Measurements from ENCODE around the gene CYLD. TPM values are rescaled to one million over a fixed set of nuclear protein-coding genes. Genes with fewer than 3 reads are reported as not detected.

Gene CYLD
- total RNA-seq, 2 donors from 2014 or later = 28.1 to 30.2 TPM

DNA sequence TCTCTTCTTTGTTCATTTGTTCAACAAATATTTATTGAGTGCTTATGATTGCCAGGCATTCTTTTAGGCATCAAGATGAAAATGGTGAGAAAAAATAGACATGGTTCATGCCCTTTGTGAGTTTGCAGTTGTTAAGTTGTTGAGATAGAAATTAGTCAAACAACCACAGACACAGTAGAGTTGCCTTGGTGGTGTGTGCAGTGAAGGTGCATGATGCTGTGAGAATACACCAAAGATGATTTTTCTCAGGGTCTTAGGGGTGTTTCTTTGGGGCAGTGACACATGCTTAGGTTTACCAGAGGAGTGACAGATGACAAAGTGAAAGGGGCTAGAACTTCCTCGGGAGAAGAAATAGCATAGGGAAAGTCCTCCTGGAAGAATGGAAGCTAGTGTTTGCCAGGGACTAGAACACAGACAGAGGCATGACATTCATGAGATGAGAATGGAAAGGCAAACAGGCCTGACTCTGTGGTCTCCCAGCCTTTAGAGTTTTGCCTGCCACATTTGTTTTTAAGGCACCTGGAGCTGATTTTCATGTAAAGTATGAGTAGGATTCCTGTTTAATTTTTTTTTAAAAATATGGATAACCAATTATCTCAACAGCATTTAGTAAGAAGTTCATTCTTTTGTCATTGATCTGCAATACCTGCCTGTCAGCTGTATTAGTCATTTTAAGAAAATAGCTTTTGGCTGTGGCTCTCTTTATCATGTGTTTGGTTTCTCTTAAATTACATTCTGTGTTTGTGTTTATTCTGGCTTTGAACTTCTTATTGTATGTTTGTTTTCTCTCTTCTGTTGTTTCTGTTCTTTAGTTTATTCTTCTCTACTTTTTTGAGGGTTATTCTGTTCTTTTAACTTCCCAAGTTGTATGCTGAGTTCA lies 36.6 kb downstream of the CYLD start:
- TF ChIP-seq POLR2AphosphoS5 (IDR thresholded peaks at IDR 0.05) (no peak), POLR2A (IDR thresholded peaks at IDR 0.05) (no peak)
- TF ChIP-seq, protein P1, sequence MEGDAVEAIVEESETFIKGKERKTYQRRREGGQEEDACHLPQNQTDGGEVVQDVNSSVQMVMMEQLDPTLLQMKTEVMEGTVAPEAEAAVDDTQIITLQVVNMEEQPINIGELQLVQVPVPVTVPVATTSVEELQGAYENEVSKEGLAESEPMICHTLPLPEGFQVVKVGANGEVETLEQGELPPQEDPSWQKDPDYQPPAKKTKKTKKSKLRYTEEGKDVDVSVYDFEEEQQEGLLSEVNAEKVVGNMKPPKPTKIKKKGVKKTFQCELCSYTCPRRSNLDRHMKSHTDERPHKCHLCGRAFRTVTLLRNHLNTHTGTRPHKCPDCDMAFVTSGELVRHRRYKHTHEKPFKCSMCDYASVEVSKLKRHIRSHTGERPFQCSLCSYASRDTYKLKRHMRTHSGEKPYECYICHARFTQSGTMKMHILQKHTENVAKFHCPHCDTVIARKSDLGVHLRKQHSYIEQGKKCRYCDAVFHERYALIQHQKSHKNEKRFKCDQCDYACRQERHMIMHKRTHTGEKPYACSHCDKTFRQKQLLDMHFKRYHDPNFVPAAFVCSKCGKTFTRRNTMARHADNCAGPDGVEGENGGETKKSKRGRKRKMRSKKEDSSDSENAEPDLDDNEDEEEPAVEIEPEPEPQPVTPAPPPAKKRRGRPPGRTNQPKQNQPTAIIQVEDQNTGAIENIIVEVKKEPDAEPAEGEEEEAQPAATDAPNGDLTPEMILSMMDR (IDR thresholded peaks at IDR 0.05) = no peak
- no peak overlapping the region for H3K27ac ChIP-seq
- H3K4me3 ChIP-seq = no peak overlapping the region
- WGBS = 31% methylated on average over 1 of the region's 1 CpG
- no peaks in the 10 kb centered on the region for H3K27me3 ChIP-seq (replicated peaks; ENCODE audit: insufficient read depth)
- H3K9me3 ChIP-seq = no peaks in the 10 kb centered on the region
- no peaks in the 10 kb centered on the region for H3K36me3 ChIP-seq
- no peaks in the 10 kb centered on the region for H3K4me1 ChIP-seq (replicated peaks)
- intact Hi-C loops (cut with DNase I) = no loop called here
- DNase-seq (ENCODE audit: low spot score) = no peak

DNA sequence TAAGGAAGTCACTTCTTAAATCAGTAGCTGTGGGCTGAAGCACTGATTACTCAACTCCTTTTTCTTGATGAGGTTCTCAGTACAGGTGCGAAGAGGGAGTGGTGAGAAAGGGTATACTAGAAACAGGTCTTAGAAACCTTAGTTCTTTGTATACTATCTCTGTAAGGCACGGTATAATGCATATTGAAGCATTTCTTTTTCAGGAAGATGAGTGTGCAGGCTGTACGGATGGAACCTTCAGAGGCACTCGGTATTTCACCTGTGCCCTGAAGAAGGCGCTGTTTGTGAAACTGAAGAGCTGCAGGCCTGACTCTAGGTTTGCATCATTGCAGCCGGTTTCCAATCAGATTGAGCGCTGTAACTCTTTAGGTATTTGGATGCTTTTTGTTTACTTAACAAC lies 39.2 kb downstream of the CYLD start:
- no peaks in the 10 kb centered on the region for H3K4me1 ChIP-seq (replicated peaks)
- H3K36me3 ChIP-seq = no peaks in the 10 kb centered on the region
- no peak for TF ChIP-seq POLR2AphosphoS5 (IDR thresholded peaks at IDR 0.05)
- TF ChIP-seq POLR2A (IDR thresholded peaks at IDR 0.05) = no peak
- TF ChIP-seq, protein P1 (IDR thresholded peaks at IDR 0.05) = no peak
- DNase-seq (ENCODE audit: low spot score) = no peak
- H3K27me3 ChIP-seq (replicated peaks; ENCODE audit: insufficient read depth) = no peaks in the 10 kb centered on the region
- no peak overlapping the region for H3K4me3 ChIP-seq
- intact Hi-C loops (cut with DNase I) = no loop called here
- H3K9me3 ChIP-seq = no peaks in the 10 kb centered on the region
- no peak overlapping the region for H3K27ac ChIP-seq
- WGBS = 80% methylated on average over 7 of the region's 7 CpGs

DNA sequence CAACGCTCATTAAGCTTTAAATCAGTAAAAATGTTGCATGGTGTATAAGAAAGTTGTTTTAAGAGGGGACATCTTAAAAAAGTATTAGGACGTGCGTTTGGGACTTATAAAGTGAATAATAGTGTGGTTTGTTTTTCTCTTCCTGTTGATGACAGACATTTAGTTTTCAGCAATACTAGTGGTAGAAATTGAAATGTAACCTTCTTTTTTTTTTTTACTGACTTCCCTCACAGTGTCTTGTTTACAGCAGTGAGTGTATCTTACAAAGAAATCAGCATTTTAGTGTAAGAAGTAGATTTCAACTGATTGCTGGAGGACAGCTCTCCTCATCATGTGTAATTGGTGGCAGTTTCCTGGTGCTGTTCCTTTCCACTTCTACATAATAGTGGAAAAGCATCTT lies 39.6 kb downstream of the CYLD start:
- TF ChIP-seq POLR2A (IDR thresholded peaks at IDR 0.05) = no peak
- no peak for TF ChIP-seq POLR2AphosphoS5 (IDR thresholded peaks at IDR 0.05)
- TF ChIP-seq, protein P1 (IDR thresholded peaks at IDR 0.05) = no peak
- Histone ChIP-seq H3K4me1 (replicated peaks) (no peaks in the 10 kb centered on the region), H3K4me3 (no peak overlapping the region), H3K9me3 (no peaks in the 10 kb centered on the region), H3K36me3 (no peaks in the 10 kb centered on the region), H3K27ac (no peak overlapping the region), H3K27me3 (replicated peaks; ENCODE audit: insufficient read depth) (no peaks in the 10 kb centered on the region)
- DNase-seq (ENCODE audit: low spot score) = no peak
- intact Hi-C loops (cut with DNase I) = no loop called here
- WGBS = 69% methylated on average over 3 of the region's 3 CpGs

DNA sequence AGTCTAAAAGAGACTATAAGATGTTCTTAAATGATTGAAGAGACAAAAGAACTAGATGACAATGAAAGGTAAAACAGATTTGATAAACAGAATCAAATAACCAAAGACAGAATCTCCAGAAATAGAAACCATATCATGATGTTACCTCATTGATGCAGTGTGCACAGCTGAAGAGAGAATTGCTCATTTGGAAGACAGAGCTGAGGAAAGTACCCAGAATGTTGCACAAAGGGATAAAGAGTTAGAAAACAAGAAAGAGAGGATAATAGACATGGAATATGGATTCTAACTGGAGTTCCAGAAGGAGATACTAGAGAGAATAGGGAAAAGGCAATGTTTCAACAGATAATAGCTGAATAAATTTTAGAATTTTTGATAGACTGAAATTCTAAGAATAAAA lies 47.9 kb downstream of the CYLD start:
- DNase-seq (ENCODE audit: low spot score) = no peak
- H3K9me3 ChIP-seq = no peaks in the 10 kb centered on the region
- H3K36me3 ChIP-seq = no peaks in the 10 kb centered on the region
- H3K4me1 ChIP-seq (replicated peaks) = no peaks in the 10 kb centered on the region
- H3K27me3 ChIP-seq (replicated peaks; ENCODE audit: insufficient read depth) = no peaks in the 10 kb centered on the region
- H3K27ac ChIP-seq = no peak overlapping the region
- intact Hi-C loops (cut with DNase I) = no loop called here
- TF ChIP-seq, protein P1 (IDR thresholded peaks at IDR 0.05) = no peak
- TF ChIP-seq POLR2A (IDR thresholded peaks at IDR 0.05) = no peak
- TF ChIP-seq POLR2AphosphoS5 (IDR thresholded peaks at IDR 0.05) = no peak
- H3K4me3 ChIP-seq = no peak overlapping the region

DNA sequence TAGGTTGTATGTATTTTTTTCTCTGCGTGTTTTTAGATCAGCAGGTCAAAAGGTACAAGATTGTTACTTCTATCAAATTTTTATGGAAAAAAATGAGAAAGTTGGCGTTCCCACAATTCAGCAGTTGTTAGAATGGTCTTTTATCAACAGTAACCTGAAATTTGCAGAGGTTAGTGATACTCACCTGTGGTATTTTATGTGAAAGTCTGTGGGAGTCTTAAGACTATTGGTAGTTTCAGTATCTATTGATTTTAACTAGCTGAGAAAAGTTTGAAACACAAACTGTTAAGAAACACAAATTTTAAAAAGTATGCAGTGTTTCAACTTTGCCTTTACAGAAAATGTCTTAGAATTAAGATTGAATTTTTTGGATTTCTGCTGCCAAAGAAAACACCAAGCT lies 49.6 kb downstream of the CYLD start:
- no peak for DNase-seq (ENCODE audit: low spot score)
- WGBS = 94% methylated on average over 2 of the region's 2 CpGs
- H3K4me1 ChIP-seq (replicated peaks) = no peaks in the 10 kb centered on the region
- H3K4me3 ChIP-seq = no peak overlapping the region
- H3K27me3 ChIP-seq (replicated peaks; ENCODE audit: insufficient read depth) = no peaks in the 10 kb centered on the region
- peaks cover 0 to 7% of the 10 kb centered on the region in 2 donors for H3K36me3 ChIP-seq
- no peak overlapping the region for H3K27ac ChIP-seq
- TF ChIP-seq, protein P1 (IDR thresholded peaks at IDR 0.05) = no peak
- no peak for TF ChIP-seq POLR2A (IDR thresholded peaks at IDR 0.05)
- no peak for TF ChIP-seq POLR2AphosphoS5 (IDR thresholded peaks at IDR 0.05)
- no peaks in the 10 kb centered on the region for H3K9me3 ChIP-seq
- intact Hi-C loops (cut with DNase I) = no loop called here

All from prostate gland (tissue), 2 donors.